HepG2 (cell line): ENCODE measurements around the gene KLHL17. TPM values are rescaled to one million over a fixed set of nuclear protein-coding genes. Genes with fewer than 3 reads are reported as not detected.
A peak's percentile ranks its signal among the peaks of the same experiment; 100 is the strongest.

Experiments
- CC2D1A ChIP-seq: sonication (generic); formaldehyde crosslinking; IDR thresholded peaks from 2 replicates; pipeline ENCODE4 v1.8.1; 2023; ENCODE audit warnings: mild to moderate bottlenecking, missing genetic modification reagents
- HCFC1 ChIP-seq: fragments of 150-350 bp; IDR thresholded peaks from 2 replicates; pipeline ENCODE4 v1.6.1; 2014; ENCODE audit warnings: low read depth, low read length
- NFE2L2 ChIP-seq: fragments of 150-350 bp; IDR thresholded peaks from 2 replicates; pipeline ENCODE4 v1.6.1; 2014; ENCODE audit warnings: low read length
- PRPF4 ChIP-seq: fragments of 200-400 bp; formaldehyde crosslinking; IDR thresholded peaks from 2 replicates; pipeline ENCODE4 v1.6.1; 2016; ENCODE audit warnings: low read length, low read depth; ENCODE audit not compliant: poor library complexity, severe bottlenecking
- RAD21 ChIP-seq: fragments of 450-650 bp; formaldehyde crosslinking; IDR thresholded peaks from 2 replicates; pipeline ENCODE4 v1.5.0; 2020; ENCODE audit warnings: mild to moderate bottlenecking
- SUZ12 ChIP-seq: fragments of 150-350 bp; IDR thresholded peaks from 2 replicates; pipeline ENCODE4 v1.6.1; 2014; ENCODE audit warnings: low read depth, low read length
- ZNF225 ChIP-seq: sonication (generic); formaldehyde crosslinking; IDR thresholded peaks from 2 replicates; pipeline ENCODE4 v1.4.0; 2020; ENCODE audit warnings: mild to moderate bottlenecking, missing genetic modification reagents
- ZNF720 ChIP-seq: sonication (generic); formaldehyde crosslinking; IDR thresholded peaks from 2 replicates; pipeline ENCODE4 v1.4.0; 2020; ENCODE audit warnings: missing genetic modification reagents
- ZNF839 ChIP-seq: sonication (generic); formaldehyde crosslinking; IDR thresholded peaks from 2 replicates; pipeline ENCODE4 v1.4.0; 2020; ENCODE audit warnings: missing genetic modification reagents, mild to moderate bottlenecking, borderline replicate concordance
- ZSCAN12 ChIP-seq: sonication (generic); formaldehyde crosslinking; IDR thresholded peaks from 2 replicates; pipeline ENCODE4 v1.9.0; 2021; ENCODE audit warnings: mild to moderate bottlenecking, missing genetic modification reagents
- ZSCAN21 ChIP-seq: sonication (generic); formaldehyde crosslinking; IDR thresholded peaks from 2 replicates; pipeline ENCODE4 v1.8.0; 2022; ENCODE audit warnings: mild to moderate bottlenecking, missing genetic modification reagents, moderate library complexity, borderline replicate concordance
- ZXDC ChIP-seq: sonication (generic); formaldehyde crosslinking; IDR thresholded peaks from 2 replicates; pipeline ENCODE4 v1.5.0; 2020; ENCODE audit warnings: mild to moderate bottlenecking, missing genetic modification reagents
- polyA plus RNA-seq, 8 experiments: library from polyadenylated mRNA; depleted of rRNA in 3 of 8; stranded (reverse) in 7 of 8; unstranded in 1 of 8; fragments of >200 nt; fragmentation: Illumina TruSeq in 4 of 8; extraction: Trizol in 4 of 8; gene quantifications; 2 replicates each; pipeline versions ENCODE4 v1.2.1 to v1.2.3, GENCODE V29; 2011 to 2016; ENCODE audit warnings: low read depth in 4 of 8, missing spikeins in 1 of 8, mixed read lengths in 1 of 8; ENCODE audit not compliant: insufficient read depth in 1 of 8
- total RNA-seq, 5 experiments: library from RNA; depleted of rRNA; stranded (reverse); fragments of >200 nt; fragmentation: Illumina TruSeq; extraction: Trizol; gene quantifications; 2 replicates each; pipeline ENCODE4 v1.2.3, GENCODE V29; 2016; ENCODE audit warnings: low read depth in 1 of 5
- TF ChIP-seq, protein P1 (sequence below): sonication (generic); formaldehyde crosslinking; IDR thresholded peaks from 2 replicates; pipeline ENCODE4 v1.4.0; 2020; ENCODE audit warnings: mild to moderate bottlenecking, missing genetic modification reagents
- TF ChIP-seq, protein P2 (sequence below): sonication (generic); formaldehyde crosslinking; IDR thresholded peaks from 2 replicates; pipeline ENCODE4 v1.4.0; 2020; ENCODE audit warnings: missing genetic modification reagents
- TF ChIP-seq, protein P3 (sequence below): sonication (generic); formaldehyde crosslinking; conservative IDR thresholded peaks from 2 replicates; pipeline ENCODE4 v1.4.0; 2020; ENCODE audit warnings: missing genetic modification reagents

Gene KLHL17
- total and polyA plus RNA-seq, 2 of the 13 experiments (the other 11 are each of a cell fraction or from before 2014, with no cell fraction given): 9.3 to 24.7 TPM

DNA sequence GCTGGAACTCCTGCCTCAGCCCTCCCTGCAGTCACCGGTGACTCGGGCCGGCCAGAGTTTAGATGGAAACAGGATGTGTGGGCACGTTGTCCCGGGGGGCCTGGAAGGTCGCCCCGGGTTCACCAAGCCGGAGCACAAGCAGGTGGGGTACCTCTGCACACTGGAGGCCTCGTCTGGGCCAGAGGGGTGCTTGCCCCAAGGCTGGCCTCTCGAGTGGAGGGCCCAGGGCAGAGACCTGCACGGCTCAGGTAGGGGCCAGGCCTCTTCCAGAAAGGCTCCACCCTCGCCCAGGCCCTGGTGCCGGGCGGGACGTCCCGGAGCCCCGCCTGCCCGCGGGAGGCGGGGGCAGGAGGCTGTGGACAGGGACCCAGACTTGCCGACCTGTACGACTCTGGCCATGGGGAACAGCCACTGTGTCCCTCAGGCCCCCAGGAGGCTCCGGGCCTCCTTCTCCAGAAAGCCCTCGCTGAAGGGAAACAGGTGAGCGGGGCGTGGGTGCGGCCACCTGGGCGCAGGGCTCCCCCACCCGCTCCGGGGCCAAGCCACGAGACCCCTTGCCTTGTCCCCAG is 5.8 kb downstream of the KLHL17 start, which contains the start of gene PLEKHN1 (continued):
- TF ChIP-seq ZNF720 (CRISPR knock-in tag) (no peak), SUZ12 (no peak), ZNF225 (CRISPR knock-in tag) (no peak), ZSCAN12 (CRISPR knock-in tag) (no peak), HCFC1 (no peak), ZXDC (CRISPR knock-in tag) (no peak), RAD21 (no peak), ZSCAN21 (CRISPR knock-in tag) (peak; percentile 36; the same call in 1 of the 2 replicates), CC2D1A (CRISPR knock-in tag) (no peak), NFE2L2 (no peak), PRPF4 (no peak), ZNF839 (CRISPR knock-in tag) (0 out of 2 replicates have a peak, but pooled peaks have one; percentile 8)
- TF ChIP-seq, protein P1, sequence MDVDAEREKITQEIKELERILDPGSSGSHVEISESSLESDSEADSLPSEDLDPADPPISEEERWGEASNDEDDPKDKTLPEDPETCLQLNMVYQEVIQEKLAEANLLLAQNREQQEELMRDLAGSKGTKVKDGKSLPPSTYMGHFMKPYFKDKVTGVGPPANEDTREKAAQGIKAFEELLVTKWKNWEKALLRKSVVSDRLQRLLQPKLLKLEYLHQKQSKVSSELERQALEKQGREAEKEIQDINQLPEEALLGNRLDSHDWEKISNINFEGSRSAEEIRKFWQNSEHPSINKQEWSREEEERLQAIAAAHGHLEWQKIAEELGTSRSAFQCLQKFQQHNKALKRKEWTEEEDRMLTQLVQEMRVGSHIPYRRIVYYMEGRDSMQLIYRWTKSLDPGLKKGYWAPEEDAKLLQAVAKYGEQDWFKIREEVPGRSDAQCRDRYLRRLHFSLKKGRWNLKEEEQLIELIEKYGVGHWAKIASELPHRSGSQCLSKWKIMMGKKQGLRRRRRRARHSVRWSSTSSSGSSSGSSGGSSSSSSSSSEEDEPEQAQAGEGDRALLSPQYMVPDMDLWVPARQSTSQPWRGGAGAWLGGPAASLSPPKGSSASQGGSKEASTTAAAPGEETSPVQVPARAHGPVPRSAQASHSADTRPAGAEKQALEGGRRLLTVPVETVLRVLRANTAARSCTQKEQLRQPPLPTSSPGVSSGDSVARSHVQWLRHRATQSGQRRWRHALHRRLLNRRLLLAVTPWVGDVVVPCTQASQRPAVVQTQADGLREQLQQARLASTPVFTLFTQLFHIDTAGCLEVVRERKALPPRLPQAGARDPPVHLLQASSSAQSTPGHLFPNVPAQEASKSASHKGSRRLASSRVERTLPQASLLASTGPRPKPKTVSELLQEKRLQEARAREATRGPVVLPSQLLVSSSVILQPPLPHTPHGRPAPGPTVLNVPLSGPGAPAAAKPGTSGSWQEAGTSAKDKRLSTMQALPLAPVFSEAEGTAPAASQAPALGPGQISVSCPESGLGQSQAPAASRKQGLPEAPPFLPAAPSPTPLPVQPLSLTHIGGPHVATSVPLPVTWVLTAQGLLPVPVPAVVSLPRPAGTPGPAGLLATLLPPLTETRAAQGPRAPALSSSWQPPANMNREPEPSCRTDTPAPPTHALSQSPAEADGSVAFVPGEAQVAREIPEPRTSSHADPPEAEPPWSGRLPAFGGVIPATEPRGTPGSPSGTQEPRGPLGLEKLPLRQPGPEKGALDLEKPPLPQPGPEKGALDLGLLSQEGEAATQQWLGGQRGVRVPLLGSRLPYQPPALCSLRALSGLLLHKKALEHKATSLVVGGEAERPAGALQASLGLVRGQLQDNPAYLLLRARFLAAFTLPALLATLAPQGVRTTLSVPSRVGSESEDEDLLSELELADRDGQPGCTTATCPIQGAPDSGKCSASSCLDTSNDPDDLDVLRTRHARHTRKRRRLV (CRISPR knock-in tag): peak; percentile 34; the same call in 1 of the 2 replicates
- TF ChIP-seq, protein P2, sequence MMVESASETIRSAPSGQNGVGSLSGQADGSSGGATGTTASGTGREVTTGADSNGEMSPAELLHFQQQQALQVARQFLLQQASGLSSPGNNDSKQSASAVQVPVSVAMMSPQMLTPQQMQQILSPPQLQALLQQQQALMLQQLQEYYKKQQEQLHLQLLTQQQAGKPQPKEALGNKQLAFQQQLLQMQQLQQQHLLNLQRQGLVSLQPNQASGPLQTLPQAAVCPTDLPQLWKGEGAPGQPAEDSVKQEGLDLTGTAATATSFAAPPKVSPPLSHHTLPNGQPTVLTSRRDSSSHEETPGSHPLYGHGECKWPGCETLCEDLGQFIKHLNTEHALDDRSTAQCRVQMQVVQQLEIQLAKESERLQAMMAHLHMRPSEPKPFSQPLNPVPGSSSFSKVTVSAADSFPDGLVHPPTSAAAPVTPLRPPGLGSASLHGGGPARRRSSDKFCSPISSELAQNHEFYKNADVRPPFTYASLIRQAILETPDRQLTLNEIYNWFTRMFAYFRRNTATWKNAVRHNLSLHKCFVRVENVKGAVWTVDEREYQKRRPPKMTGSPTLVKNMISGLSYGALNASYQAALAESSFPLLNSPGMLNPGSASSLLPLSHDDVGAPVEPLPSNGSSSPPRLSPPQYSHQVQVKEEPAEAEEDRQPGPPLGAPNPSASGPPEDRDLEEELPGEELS (CRISPR knock-in tag): no peak
- TF ChIP-seq, protein P3, sequence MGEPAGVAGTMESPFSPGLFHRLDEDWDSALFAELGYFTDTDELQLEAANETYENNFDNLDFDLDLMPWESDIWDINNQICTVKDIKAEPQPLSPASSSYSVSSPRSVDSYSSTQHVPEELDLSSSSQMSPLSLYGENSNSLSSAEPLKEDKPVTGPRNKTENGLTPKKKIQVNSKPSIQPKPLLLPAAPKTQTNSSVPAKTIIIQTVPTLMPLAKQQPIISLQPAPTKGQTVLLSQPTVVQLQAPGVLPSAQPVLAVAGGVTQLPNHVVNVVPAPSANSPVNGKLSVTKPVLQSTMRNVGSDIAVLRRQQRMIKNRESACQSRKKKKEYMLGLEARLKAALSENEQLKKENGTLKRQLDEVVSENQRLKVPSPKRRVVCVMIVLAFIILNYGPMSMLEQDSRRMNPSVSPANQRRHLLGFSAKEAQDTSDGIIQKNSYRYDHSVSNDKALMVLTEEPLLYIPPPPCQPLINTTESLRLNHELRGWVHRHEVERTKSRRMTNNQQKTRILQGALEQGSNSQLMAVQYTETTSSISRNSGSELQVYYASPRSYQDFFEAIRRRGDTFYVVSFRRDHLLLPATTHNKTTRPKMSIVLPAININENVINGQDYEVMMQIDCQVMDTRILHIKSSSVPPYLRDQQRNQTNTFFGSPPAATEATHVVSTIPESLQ (CRISPR knock-in tag): no peak
